Measurements from ENCODE around the gene TMBIM6.
A peak's percentile ranks its signal among the peaks of the same experiment; 100 is the strongest.

GRCh38 chr12:49763006-49763591 lies 21.7 kb downstream of the TMBIM6 start:
- TF ChIP-seq EZH2 (IDR thresholded peaks at IDR 0.05; ENCODE audit: insufficient read depth, low read length), result no peak
- peak; percentile 62 for TF ChIP-seq CTCF (IDR thresholded peaks at IDR 0.05; ENCODE audit: insufficient read depth, low read depth, low read length)
